Activated CD4-positive, alpha-beta T cell treated with anti-CD3 and anti-CD28 coated beads, Interleukin-2, amount 50 U/mL, for 48 hours (primary cell): Measurements from ENCODE around the gene SIRT3.
A peak's percentile ranks its signal among the peaks of the same experiment; 100 is the strongest.
"Not testable (repeated sequence)": the region's sequence is repeated elsewhere in the genome, so short reads cannot be mapped to it uniquely, and the experiment has no call there.

ENCODE experiments used
- DNase-seq, 2 experiments: peaks; one replicate each; pipeline ENCODE4 v3.0.0-alpha.2; 2020

The SIRT3 gene

DNA sequence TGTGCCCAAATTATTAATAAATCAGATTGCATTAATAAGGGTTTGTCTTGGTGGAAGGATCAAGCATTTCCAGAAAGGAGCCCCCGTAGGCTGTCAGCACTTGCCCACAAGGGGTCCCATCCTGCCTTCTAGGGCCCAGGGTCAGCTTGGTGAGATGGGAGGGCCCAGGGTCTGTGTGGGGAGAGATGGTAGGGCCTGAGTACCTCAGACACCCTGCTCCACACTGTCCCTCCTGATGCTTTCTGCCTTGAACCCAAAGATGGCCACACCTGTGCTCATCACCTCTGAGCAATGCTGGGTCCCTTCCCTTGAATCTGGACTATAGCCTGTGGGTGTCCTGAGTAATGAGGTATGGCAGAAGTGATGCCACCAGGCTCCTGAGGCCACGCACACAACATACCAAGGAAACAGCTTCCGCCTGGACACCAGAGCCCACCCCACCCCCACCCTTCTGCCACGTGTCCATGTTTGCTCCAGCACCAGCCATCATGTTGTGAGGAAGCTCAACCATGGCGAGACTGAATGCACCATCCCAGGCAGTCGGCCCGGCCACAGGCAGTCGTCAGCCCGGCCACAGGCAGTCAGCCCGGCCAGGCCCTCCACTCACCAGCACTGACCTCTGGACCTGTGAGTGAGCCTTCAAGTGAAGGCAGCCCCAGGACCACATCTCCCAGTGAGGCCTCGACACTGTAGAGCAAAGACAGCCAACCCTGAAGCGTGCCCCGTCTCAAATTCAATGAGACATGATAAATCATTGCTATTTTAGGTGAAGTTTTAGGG lies 35.7 kb downstream of the SIRT3 start:
- no peak for DNase-seq

DNA sequence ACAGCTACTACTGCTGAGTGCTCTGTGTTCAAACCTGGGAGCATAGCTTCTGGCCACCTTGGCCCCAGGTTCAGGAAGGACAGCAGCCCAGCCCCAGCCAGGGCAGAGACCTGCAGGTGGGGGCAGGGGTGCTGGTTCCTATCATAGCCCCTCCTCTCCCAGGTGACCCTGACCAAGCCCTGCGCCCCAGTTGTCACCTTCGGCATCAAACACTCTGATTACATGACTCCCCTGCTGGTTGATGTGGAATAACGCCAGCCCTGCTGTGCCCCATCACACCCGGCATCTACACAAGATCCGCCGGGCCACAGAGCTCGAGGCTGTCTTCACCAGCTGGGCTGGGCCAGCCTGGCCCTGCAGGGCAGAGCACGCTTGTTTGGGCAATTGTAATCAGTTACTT lies 36.4 kb downstream of the SIRT3 start:
- DNase-seq, result peak in 1 of 2 experiments; percentile 5

DNA sequence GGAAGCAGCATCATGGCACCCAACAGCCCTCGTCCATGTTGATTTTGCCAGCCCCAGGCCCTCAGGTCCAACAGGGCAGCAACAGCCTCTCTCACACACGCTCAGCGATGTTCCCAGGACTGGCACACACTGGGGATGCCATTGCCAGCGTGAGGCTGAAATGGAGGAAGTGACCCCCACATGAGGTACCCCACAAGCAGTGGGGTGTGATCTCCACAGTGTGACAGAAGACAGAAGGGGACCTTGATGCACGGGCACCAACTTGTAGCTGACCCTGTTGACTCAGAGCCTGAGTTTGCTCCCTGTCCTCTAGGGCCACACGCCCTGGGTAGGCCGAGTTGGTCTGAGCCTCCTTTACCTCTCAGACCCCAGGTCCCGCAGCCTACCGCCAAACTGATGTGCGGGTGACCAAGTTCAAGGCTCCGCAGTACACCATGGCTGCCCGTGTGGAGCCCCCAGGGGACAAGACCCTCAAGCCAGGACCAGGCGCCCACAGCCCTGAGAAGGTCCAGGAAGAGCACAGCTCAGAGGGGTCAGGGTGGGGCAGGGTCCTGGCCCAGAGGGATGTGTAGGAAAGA lies 37.0 kb downstream of the SIRT3 start:
- no peak for DNase-seq

DNA sequence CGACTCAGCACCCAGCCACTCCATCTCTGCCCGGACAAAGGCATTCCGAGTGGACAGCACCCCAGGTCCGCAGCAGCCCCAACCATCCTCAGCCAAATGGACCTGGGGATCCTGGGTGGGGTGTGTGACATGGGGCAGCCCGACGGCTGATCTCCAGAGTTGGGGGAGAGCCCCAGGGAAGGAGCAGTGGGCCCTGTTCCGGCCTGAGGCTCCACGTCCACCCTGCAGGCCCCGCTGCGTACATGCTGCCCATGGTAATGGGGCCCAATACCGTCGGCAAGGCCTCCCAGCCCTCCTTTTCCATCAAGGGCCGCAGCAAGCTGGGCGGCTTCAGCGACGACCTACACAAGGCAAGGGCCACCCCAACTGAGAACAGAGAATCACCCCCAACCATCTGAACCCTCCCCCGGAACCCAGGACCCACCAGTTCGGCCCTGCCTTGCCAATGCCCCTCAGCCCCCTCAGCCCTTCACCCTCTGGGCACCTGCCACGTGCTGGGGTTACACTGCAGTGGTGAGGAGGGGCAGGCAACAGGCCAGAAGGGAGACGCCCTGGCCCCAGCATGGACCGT lies 37.8 kb downstream of the SIRT3 start:
- no peak for DNase-seq

DNA sequence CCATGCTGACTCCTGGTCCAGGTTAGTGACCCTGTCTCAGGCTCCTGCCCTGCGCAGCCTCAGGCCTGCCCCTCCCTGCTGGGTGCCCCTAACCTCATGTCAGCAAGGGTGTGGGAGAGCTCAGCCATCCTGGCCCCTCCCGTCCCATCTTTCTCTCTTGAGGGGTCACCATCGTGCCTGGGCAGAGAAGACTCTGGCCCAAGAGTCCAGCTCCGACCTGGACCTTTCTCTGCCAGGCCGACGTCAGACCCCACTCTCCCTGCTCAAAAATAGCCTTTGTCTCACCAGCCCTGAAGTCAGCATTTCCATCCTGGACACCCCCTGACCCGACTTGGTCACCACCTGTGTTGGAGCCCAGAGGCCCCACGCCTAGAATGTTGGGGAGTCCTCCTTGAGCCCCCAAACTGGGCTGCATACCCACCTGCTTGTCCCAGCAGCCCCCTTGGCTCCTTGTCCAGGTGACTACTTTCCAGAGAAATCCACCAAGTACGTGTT lies 38.4 kb downstream of the SIRT3 start:
- DNase-seq, result no peak

DNA sequence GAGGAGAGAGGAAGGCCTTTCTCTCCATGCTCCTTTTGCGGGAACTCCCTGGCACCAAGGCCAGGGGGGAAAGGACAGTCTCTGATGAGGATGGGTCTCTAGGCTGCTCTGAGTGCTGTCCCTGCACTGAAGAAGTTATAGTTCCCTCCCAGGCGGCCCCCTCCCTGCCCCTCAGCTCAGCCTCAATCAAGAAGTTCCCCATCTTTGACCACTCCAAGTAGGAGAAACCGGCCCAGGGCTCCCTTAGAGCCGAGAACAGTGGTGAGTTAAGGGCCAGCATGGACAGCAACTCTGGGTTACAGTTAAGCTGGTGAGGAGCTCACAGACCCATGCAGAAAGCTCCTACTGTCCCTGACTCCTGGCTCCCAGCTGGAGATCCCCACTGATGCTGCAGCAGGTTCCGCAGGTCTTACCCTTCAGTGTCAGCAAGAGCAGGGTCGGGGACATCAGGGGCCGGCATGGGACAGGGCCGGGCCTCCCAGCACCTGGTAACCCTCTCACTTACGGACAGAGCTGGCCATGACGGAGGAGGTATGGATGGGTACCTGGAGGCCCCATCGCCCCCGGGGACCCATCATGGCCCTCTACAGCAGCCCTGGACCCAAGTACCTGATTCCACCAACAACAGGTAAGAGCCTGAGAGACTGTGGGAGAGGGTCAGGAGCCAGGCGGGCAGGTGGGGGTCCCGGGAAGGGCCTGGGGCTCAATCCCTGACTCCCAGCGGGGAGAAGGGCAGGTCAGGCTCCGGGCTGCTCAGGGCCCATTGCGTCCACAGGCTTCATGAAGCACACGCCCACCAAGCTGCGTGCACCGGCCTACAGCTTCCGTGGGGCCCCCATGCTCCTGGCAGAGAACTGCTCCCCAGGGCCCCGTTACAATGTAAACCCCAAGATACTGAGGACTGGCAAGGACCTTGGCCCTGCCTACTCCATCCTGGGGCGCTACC lies 39.1 kb downstream of the SIRT3 start:
- DNase-seq, result no peak

DNA sequence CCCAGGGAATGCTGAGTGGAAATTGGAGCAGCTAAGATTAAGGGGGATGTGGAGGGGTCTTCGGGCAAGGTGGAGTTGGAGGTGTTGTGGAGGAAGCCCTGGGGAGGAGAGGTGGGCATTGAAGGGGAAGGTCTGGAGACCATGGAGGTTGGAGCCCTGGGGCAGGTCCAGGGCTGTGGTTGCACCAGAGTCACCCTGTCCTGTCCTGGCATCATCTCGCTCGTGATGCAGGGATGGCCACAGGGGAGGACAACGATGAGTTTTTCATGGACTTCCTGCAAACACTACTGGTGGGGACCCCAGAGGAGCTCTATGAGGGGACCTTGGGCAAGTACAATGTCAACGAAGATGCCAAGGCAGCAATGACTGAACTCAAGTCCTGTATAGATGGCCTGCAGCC lies 42.7 kb downstream of the SIRT3 start:
- not testable (repeated sequence) for DNase-seq

DNA sequence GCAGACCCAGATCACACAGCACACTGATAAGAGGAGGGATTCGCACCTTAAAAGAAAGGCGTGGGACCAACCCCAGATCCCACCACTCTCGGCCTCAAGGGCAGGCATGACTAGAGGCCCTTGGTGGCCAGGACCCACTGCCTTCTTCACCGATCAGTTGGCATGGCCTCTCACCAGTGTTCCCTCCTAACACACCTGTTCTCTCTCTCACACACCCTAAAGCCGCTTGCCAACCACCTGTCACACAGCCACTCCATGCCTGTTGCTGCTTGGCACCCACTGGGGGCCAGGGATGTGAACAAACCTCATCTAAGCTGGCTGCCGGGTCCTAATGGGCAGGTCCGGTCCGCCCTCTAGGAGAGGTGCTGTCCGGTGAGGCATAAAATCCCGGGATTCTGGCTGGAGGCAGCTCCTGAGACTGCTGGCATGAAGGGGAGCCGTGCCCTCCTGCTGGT lies 43.4 kb downstream of the SIRT3 start, which contains the start of gene SCGB1C1:
Gene SCGB1C1 (plus strand): TSS at position 405 of the 455 bp plus-strand sequence. CDS start 22 bp downstream, at position 427.
- not testable (repeated sequence) for DNase-seq

DNA sequence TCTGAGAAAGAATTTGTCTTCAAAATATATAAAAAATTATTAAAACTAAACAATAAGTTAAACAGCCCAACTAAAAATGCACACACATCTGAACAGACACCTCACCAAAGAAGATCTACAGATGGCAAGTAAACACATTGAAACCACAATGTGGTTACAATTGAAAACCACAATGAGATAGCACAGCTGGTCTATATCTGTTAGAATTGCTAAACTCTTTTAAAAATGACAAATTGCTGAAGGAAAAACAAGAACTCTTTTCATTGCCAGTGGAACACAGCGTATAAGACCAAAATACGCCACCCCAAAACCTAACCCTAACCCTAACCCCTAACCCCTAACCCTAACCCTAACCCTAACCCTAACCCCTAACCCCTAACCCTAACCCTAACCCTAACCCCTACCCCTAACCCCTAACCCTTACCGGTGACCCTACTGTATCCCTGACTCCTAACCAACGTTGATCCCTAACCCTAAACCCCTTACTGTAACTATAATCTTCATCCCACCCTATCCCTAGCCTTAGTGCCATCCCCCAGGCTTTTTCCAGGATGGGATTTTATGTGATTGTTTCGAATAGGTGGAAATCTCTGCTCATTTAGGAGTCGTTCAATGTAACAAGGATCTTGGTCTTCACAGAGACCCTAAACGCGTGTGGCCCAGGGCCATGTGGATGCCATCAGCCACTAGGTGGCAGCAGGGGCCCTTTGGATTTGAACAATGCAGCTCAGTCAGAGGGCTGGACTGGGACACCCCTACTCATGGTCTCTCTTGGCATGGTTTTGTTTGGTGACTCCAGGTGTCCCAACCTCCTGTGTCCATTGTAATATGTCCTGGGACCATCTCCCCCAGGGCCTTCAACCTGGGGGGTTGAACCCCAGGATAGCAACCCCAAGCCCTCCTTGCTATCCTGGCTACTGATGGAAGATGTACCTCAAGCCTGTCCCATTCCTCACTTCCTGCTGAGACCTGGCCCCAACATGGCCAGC lies 44.4 kb downstream of the SIRT3 start:
- DNase-seq, result peak; percentile 52 to 60

DNA sequence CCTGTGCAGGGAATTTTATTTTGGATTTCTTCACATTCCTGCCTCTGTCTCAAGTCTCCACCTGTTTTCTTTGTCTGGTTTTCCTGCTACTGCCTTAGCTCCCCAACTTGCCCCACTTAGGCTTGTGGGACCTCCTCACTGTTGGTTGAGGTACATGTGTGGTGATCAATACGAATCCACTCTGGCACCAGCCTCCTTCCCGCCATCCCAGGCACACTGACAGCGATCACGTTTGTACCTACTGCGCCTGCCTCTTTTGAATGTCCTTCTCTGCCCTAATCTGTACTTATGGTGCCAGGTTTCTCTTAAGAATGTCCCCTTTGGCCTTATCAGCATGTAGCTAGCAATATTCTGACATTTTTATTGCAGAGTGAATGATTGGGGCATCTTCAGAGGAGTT lies 45.6 kb downstream of the SIRT3 start:
- not testable (repeated sequence) for DNase-seq

DNA sequence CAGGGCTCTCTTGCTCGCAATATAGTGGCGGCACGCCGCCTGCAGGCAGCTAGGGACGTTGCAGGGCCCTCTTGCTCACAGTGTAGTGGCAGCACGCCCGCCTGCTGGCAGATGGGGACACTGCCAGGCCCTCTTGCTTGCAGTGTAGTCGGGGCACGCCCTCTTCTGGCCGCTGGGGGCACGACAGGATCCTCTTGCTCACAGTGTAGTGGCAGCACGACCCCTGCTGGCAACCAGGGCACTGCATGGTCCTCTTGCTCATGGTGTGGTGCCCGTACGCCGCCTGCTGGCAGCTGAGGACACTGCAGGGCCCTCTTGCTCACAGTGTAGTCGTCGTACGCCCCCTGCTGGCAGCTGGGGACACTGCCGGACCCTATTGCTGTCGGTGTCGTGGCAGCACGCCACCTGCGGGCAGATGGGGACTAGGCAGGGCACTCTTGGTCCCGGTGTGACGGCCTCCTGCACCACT lies 46.3 kb downstream of the SIRT3 start:
- peak; percentile 56 to 66 for DNase-seq

DNA sequence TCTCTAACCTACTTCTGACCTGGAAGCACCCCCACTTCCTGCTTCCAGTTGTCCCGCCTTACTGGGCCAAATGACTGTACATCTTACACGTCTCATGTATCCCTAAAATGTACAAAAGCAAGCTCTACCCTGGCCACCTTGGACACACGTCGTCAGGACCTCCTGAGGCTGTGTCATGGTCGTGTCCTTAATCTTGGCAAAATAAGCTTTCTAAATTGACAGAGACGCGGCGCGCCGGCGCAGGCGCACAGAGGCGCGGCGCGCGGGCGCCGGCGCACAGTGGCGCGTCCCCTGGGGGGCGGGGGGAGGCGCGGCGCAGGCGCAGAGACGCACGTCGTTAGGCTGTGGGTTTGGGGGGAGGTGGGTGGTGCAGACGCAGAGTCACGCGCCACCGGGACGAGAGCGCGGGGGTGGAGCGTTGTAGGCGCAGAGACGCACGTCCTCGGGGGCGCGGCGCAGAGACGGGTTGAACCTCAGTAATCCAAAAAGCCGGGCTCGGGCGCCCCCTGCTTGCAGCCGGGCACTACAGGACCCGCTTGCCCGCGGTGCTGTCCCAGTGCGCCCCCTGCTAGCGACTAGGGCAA lies 46.9 kb downstream of the SIRT3 start:
- DNase-seq, result not testable (repeated sequence)

DNA sequence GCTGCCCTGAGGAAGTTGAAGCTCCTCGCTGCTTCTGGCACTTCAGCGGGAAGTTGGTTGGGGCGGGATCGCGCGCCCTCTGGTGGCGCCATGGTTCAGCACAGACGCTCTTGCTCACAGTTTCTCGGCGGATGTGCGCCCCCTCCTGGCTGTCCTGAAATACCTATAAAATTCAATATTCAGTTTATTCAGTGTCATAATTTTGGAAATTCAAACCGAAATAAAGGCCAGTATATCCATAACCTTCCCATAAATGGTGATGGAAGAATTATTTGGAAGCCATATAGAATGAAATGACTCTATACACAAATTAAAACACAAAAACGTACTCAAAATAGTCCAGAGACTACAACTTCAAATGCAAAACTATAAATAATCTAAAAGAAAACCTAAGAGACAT lies 55.9 kb downstream of the SIRT3 start:
- not testable (repeated sequence) for DNase-seq
